GM12892 (cell line): Measurements from ENCODE around the gene KDM6A.

ENCODE experiments used
- POLR2A ChIP-seq: IDR thresholded peaks from 2 replicates; pipeline ENCODE4 v1.6.1; 2011; ENCODE audit warnings: low read depth, low read length, control low read depth
- TAF1 ChIP-seq: IDR thresholded peaks from 2 replicates; pipeline ENCODE4 v1.6.1; 2011; ENCODE audit warnings: low read depth, mild to moderate bottlenecking, control low read depth, low read length, borderline replicate concordance

- no peak for TF ChIP-seq TAF1
- no peak for TF ChIP-seq POLR2A
Observed at GRCh38 chrX:44881549-44881948, 8.6 kb downstream of the KDM6A start.
